IMR-90 (cell line): ENCODE results near the gene SEC22A.

Source experiments
- CTCF ChIP-seq: conservative IDR thresholded peaks from 2 replicates; pipeline ENCODE4 v1.5.1; 2012; ENCODE audit warnings: mild to moderate bottlenecking, low read depth, low read length, improper control_type of control experiment
- USF2 ChIP-seq: fragments of 150-350 bp; IDR thresholded peaks from 2 replicates; pipeline ENCODE4 v1.6.1; 2017; ENCODE audit warnings: mild to moderate bottlenecking, antibody characterized with exemption, low read length, low read depth

DNA sequence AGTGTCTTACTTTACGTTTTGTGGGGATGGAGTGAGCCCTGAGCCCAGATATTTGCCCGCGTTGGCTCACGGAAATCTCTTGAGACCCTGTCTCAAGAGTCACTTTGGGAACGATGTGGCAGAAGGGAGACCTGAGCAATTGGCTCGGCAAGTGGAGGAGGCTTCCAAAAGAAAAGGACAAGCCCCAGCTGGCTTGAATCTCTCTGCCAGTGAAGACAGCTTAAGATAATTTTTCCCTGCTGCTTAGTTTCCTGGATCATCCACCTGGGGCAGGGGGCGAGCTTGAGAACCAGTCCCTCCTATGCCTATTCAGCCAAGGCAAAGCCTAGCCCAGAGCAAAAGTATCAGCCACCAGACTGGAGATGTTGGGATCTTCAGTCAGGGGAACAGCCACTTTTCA, 708 bp downstream of the SEC22A start:
- TF ChIP-seq CTCF (no peak), USF2 (no peak)
